HG03571 (cell line): Measurements from ENCODE around the gene CEP170B.
"Not testable (repeated sequence)": the region's sequence is repeated elsewhere in the genome, so short reads cannot be mapped to it uniquely, and the experiment has no call there.

ENCODE experiments used
- ATAC-seq: cut with Tn5 transposase; IDR thresholded peaks from one replicate; pipeline ENCODE4 v1.9.1; 2021; ENCODE audit not compliant: unreplicated experiment

CEP170B gene

GRCh38 chr14:104941508-104942365 lies 76.7 kb downstream of the CEP170B start:
- ATAC-seq = no peak

DNA sequence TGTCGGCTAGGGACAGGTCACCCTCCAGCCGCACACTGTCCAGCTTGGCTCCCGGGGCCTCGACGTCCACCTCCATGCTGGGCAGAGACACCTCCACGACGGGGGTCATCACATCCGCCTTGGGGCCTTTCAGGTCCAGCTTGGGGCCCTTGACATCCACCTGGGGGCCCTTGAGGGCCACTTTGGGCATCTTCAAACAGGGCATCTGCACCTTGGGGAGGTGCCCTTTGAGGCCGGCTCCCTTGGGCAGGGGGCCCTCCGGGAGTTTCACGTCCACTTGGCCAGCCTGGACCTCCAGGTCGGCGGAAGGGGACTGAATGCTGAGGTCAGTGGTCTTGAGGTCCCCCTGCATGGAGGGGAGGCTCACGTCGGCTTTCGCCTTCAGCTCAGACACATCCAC lies 77.5 kb downstream of the CEP170B start:
- no peak for ATAC-seq

DNA sequence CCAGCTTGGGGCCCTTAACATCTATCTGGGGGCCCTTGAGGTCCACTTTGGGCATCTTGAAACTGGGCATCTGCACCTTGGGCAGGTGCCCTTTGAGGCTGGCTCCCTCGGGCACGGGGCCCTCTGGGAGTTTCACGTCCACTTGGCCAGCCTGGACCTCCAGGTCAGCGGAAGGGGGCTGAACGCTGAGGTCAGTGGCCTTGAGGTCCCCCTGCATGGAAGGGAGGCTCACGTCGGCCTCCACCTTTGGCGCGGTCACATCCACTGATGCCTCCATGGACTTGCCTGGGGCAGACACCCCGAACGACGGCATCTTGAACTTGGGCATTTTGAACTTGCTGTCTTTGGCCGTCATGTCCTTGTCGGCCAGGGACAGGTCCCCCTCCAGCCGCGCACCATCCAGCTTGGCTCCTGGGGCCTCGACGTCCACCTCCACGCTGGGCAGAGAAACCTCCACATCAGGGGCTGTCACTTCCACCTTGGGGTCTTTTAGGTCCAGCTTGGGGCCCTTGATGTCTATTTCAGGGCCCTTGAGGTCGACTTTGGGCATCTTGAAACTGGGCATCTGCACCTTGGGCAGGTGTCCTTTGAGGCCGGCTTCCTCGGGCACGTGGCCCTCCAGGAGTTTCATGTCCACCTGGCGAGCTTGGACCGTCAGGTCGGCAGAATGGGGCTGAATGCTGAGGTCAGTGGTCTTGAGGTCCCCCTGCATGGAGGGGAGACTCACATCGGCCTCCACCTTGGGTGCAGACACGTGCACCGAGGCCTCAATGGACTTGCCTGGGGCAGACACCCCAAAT lies 78.3 kb downstream of the CEP170B start:
- ATAC-seq = not testable (repeated sequence)

GRCh38 chr14:104944016-104944308 lies 78.9 kb downstream of the CEP170B start:
- ATAC-seq = not testable (repeated sequence)

GRCh38 chr14:104944436-104945205 lies 79.6 kb downstream of the CEP170B start:
- ATAC-seq = not testable (repeated sequence)

GRCh38 chr14:104945266-104945665 lies 80.2 kb downstream of the CEP170B start:
- not testable (repeated sequence) for ATAC-seq
